BE2C (cell line): Measurements from ENCODE around the gene CADM1.

ENCODE experiments used
- DNase-seq: peaks from one replicate; pipeline ENCODE4 v3.0.0-alpha.2; 2020
- H3K27me3 ChIP-seq: fragments of 250-450 bp; sonication (Bioruptor Pico); 2 replicates; pipeline ENCODE4 v1.5.1; 2020; ENCODE audit warnings: mild to moderate bottlenecking
- H3K36me3 ChIP-seq: fragments of 250-450 bp; sonication (Bioruptor Pico); 2 replicates; pipeline ENCODE4 v1.5.1; 2020; ENCODE audit warnings: mild to moderate bottlenecking
- H3K4me1 ChIP-seq: fragments of 250-450 bp; sonication (Bioruptor Pico); 2 replicates; pipeline ENCODE4 v1.5.1; 2020
- H3K4me3 ChIP-seq: 2 replicates; pipeline ENCODE4 v1.5.1; 2011; ENCODE audit warnings: low read depth, low read length
- H3K9me3 ChIP-seq: fragments of 250-450 bp; sonication (Bioruptor Pico); 2 replicates; pipeline ENCODE4 v1.5.1; 2020
- TF ChIP-seq, protein P1 (sequence below): IDR thresholded peaks from 2 replicates; pipeline ENCODE4 v1.5.1; 2012; ENCODE audit warnings: mild to moderate bottlenecking, low read depth, low read length

CADM1 gene

DNA sequence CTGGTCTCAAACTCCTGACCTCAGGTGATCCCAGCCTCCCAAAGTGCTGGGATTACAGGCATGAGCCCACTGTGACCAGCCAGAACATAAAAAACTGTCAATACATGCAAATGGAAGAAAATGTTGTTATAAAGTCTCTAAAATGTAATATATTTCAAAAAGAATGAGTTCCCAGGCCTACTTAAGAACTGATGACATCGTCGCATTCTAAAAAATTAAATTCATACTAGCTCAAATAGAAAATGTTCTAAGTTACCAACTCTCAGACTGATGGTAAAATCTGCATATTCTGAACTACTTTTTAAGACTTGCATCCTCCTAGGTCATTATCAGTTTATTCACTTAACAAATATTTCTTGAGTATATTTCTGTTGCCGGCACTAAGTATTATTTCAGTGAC lies 163.3 kb downstream of the CADM1 start:
- H3K4me3 ChIP-seq = no peak overlapping the region
- H3K4me1 ChIP-seq = peaks cover 11% of the 10 kb centered on the region
- DNase-seq = no peak
- H3K27me3 ChIP-seq = no peaks in the 10 kb centered on the region
- no peaks in the 10 kb centered on the region for H3K36me3 ChIP-seq
- H3K9me3 ChIP-seq = no peaks in the 10 kb centered on the region
- TF ChIP-seq, protein P1, sequence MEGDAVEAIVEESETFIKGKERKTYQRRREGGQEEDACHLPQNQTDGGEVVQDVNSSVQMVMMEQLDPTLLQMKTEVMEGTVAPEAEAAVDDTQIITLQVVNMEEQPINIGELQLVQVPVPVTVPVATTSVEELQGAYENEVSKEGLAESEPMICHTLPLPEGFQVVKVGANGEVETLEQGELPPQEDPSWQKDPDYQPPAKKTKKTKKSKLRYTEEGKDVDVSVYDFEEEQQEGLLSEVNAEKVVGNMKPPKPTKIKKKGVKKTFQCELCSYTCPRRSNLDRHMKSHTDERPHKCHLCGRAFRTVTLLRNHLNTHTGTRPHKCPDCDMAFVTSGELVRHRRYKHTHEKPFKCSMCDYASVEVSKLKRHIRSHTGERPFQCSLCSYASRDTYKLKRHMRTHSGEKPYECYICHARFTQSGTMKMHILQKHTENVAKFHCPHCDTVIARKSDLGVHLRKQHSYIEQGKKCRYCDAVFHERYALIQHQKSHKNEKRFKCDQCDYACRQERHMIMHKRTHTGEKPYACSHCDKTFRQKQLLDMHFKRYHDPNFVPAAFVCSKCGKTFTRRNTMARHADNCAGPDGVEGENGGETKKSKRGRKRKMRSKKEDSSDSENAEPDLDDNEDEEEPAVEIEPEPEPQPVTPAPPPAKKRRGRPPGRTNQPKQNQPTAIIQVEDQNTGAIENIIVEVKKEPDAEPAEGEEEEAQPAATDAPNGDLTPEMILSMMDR = no peak

DNA sequence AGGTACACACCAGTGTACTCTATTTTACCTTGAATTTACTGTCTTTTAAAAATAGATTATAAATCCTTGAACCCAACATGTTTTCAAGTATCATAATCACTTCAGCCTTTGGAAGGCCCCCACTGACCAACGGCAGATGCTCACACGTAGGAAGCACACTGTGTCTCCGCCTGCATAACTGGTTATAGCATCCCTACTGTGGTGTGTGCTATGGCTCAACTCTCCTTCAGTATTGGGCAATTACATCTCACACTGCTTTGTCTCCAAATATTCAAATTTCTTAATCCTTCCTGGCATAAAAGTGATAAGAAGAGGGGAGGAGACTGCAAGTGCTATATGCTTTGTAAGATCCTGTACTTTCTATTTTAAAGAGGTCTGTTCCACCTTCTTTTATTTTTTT lies 165.7 kb downstream of the CADM1 start:
- DNase-seq = no peak
- peaks cover 3% of the 10 kb centered on the region for H3K4me1 ChIP-seq
- no peaks in the 10 kb centered on the region for H3K36me3 ChIP-seq
- no peaks in the 10 kb centered on the region for H3K27me3 ChIP-seq
- no peaks in the 10 kb centered on the region for H3K9me3 ChIP-seq
- no peak overlapping the region for H3K4me3 ChIP-seq
- TF ChIP-seq, protein P1 = no peak

DNA sequence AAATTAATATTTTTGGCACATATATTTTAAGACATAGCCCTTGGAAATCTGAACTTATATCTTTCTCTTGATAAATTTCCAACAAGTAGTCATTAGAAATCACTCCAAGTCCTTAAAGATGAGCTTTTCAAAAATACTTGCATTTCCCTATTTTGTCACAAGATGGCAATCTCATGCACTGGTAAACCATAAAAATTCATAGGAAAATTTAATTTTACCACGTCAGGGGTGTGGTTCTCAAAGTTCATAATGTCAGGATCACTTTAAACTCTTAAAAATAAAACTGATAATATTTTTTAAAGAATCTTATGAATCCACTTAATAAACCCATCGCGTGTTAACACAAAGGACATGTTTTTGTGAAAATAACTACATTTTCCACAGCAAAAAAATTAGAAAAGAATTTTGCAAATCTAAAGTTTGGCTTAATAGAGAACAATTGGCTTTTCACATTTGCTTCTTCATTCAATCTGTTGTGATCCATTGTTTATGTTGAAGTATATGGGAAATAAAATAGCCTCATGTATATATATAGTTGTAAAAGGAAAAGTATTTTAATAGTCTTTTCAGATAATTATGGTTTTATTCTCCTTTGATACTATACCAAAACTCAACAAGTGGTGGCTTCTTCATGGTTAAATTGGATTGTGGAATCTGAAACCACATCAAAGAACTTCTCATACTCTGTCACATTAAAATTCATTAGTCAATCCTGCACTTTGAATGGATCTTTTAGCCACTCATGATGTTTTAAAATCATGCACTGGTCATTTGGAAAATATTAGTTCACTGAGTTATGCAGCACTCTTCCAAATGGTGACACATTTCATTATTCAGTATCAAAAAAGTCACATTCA lies 169.1 kb downstream of the CADM1 start:
- peaks cover 9% of the 10 kb centered on the region for H3K4me1 ChIP-seq
- H3K9me3 ChIP-seq = no peaks in the 10 kb centered on the region
- 0 out of 2 replicates have a peak, but pooled peaks cover 2% of the 10 kb centered on the region for H3K36me3 ChIP-seq
- H3K4me3 ChIP-seq = no peak overlapping the region
- no peaks in the 10 kb centered on the region for H3K27me3 ChIP-seq
- TF ChIP-seq, protein P1 = peak; percentile 67
- no peak for DNase-seq

DNA sequence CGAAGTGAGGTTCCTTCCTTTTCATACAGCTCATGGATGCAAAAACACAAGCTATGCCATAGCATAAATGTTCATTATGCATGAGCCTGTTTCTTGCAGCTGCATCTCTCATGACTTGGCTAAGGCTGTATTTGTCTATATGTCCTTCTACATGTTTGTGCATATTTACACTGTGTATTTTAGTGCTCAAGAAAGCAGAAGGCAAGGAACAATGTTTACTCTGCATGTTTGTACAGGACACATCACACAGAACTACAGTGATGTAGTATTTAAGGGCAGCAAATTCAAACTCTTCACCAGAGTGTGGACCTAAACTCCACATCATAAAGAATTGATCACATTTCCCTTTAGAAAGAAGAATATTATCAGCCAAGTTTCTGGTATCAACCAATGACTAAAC lies 170.3 kb downstream of the CADM1 start:
- H3K27me3 ChIP-seq = no peaks in the 10 kb centered on the region
- no peak overlapping the region for H3K4me3 ChIP-seq
- peaks cover 9% of the 10 kb centered on the region for H3K4me1 ChIP-seq
- no peaks in the 10 kb centered on the region; the same call in 1 of the 2 replicates for H3K9me3 ChIP-seq
- TF ChIP-seq, protein P1 = no peak
- no peak for DNase-seq
- H3K36me3 ChIP-seq = peaks cover 5% of the 10 kb centered on the region; the same call in 1 of the 2 replicates

DNA sequence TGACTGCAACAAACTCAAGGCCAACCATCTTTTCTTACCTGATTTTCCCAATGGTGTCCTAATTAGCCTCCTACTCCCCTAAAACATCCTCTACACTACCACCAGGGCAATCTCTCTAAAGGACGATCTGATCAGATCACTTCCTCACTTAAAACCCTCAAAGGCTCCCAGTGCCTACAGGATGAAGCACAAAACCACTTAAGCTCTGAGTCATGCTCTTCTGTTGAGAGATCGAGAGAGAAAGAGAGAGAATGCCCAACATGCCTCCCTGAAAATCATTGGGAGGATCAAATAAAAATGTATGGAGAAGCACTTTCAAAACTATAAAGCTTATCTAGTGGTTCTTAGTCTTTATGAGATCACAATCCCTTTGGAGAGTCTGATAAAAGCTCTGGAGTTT lies 171.1 kb downstream of the CADM1 start:
- Histone ChIP-seq H3K36me3 (peaks cover 5% of the 10 kb centered on the region; the same call in 1 of the 2 replicates), H3K9me3 (no peaks in the 10 kb centered on the region; the same call in 1 of the 2 replicates), H3K4me1 (peaks cover 9% of the 10 kb centered on the region), H3K27me3 (no peaks in the 10 kb centered on the region), H3K4me3 (no peak overlapping the region)
- DNase-seq = no peak
- TF ChIP-seq, protein P1 = 0 out of 2 replicates have a peak, but pooled peaks have one; percentile 5
